Measurements from ENCODE around the gene GRIN2D.

Gene GRIN2D

GRCh38 chr19:48393559-48394330, at the start of gene GRIN2D:
TSS of gene GRIN2D (plus strand) at chr19:48393668. CDS start at chr19:48398393, 4,725 bp downstream.
- ChIA-PET CTCF (interaction anchor here (0.8 to 1.3 kb wide), 3 partner anchors 10 to 191 kb away, joined by 3 to 6 read pairs (median 3); no protein-coding TSS in a partner anchor), POLR2A (no interaction called here)
- TF ChIP-seq CTCF (IDR thresholded peaks at IDR 0.05; ENCODE audit: control extremely low read depth, extremely low read depth, low read depth, missing control alignments) = no peak
- no peak for DNase-seq (ENCODE audit: extremely low spot score)

GRCh38 chr19:48344892-48345291, 48.6 kb upstream of the GRIN2D start:
- ChIA-PET POLR2A (no interaction called here), CTCF (interaction anchor here (1.1 to 1.5 kb wide), 2 partner anchors 14 to 24 kb away, joined by 3 to 4 read pairs; no protein-coding TSS in a partner anchor)
- no peak for DNase-seq (ENCODE audit: extremely low spot score)
- TF ChIP-seq CTCF (IDR thresholded peaks at IDR 0.05; ENCODE audit: control extremely low read depth, extremely low read depth, low read depth, missing control alignments) = no peak

GRCh38 chr19:48346191-48346590, 47.3 kb upstream of the GRIN2D start:
- ChIA-PET CTCF (interaction anchor here (0.9 to 1.9 kb wide), 5 partner anchors 8 to 13 kb away, joined by 3 to 8 read pairs (median 3); no protein-coding TSS in a partner anchor), POLR2A (no interaction called here)
- no peak for DNase-seq (ENCODE audit: extremely low spot score)
- TF ChIP-seq CTCF (IDR thresholded peaks at IDR 0.05; ENCODE audit: control extremely low read depth, extremely low read depth, low read depth, missing control alignments) = no peak

GRCh38 chr19:48348045-48348444, 45.4 kb upstream of the GRIN2D start:
- no peak for TF ChIP-seq CTCF (IDR thresholded peaks at IDR 0.05; ENCODE audit: control extremely low read depth, extremely low read depth, low read depth, missing control alignments)
- ChIA-PET CTCF (interaction anchor here (0.9 kb wide), 1 partner anchor 39 kb away, joined by 3 read pairs; no protein-coding TSS in a partner anchor), POLR2A (no interaction called here)
- no peak for DNase-seq (ENCODE audit: extremely low spot score)

- TF ChIP-seq CTCF (IDR thresholded peaks at IDR 0.05; ENCODE audit: control extremely low read depth, extremely low read depth, low read depth, missing control alignments) = no peak
- ChIA-PET POLR2A (no interaction called here), CTCF (no interaction called here)
- DNase-seq (ENCODE audit: extremely low spot score) = no peak
These were observed 44.7 kb upstream of the GRIN2D start for GRCh38 chr19:48348737-48349136.

- POLR2A ChIA-PET = no interaction called here
- no peak for TF ChIP-seq CTCF (IDR thresholded peaks at IDR 0.05; ENCODE audit: control extremely low read depth, extremely low read depth, low read depth, missing control alignments)
- DNase-seq (ENCODE audit: extremely low spot score) = no peak
- CTCF ChIA-PET = interaction anchor here (0.8 to 1.9 kb wide), 13 partner anchors 10 to 387 kb away, joined by 3 to 8 read pairs (median 4); partner anchors contain the start of genes SYNGR4 and TMEM143
These were observed 42.6 kb upstream of the GRIN2D start for GRCh38 chr19:48350856-48351255.
